Measurements from ENCODE around the gene MAP2K1. TPM values are rescaled to one million over a fixed set of nuclear protein-coding genes. Genes with fewer than 3 reads are reported as not detected.

MAP2K1 gene
- polyA plus RNA-seq, 1 of the 3 experiments (the other 2 are of a cell fraction): 21.8 TPM

- Histone ChIP-seq H3K9ac (no peak overlapping the region), H3K79me2 (ENCODE audit: insufficient read depth) (no peaks in the 10 kb centered on the region), H4K20me1 (ENCODE audit: insufficient read depth) (no peaks in the 10 kb centered on the region), H3K4me3 (ENCODE audit: low read depth in 2 of 2, low read length in 1 of 2) (no peak overlapping the region), H3K27me3 (ENCODE audit: insufficient read depth) (no peaks in the 10 kb centered on the region), H3F3A (replicated peaks; ENCODE audit: insufficient read depth) (no peaks in the 10 kb centered on the region), H3K4me2 (no peak overlapping the region), H3K27ac (ENCODE audit: low read depth in 2 of 2, low read length in 1 of 2) (no peak overlapping the region), H3K9me2 (no peaks in the 10 kb centered on the region), H3K4me1 (ENCODE audit: control insufficient read depth in 1 of 2, insufficient read depth in 2 of 2, low read depth in 1 of 2, low read length in 1 of 2) (peaks cover 0 to 9% of the 10 kb centered on the region in 2 experiments; a peak in 1 of 4 replicates), H3K36me3 (replicated peaks in 1 of 2; ENCODE audit: control insufficient read depth in 1 of 2, insufficient read depth in 2 of 2, low read length in 1 of 2) (no peaks in the 10 kb centered on the region), H3K9me3 (no peaks in the 10 kb centered on the region), H2AFZ (ENCODE audit: low read depth) (no peak overlapping the region)
- TF ChIP-seq CHD2 (IDR thresholded peaks at IDR 0.05; ENCODE audit: low read length, partially characterized antibody) (no peak), ELF1 (IDR thresholded peaks at IDR 0.05) (no peak), YY1 (IDR thresholded peaks at IDR 0.05; ENCODE audit: low read depth) (no peak), RXRA (IDR thresholded peaks at IDR 0.05; ENCODE audit: borderline replicate concordance, low read depth) (no peak), EZH2phosphoT487 (IDR thresholded peaks at IDR 0.05; ENCODE audit: borderline replicate concordance, low read depth) (no peak), TEAD4 (IDR thresholded peaks at IDR 0.05; ENCODE audit: borderline replicate concordance, insufficient read depth) (no peak), TAF1 (IDR thresholded peaks at IDR 0.05; ENCODE audit: borderline replicate concordance, low read depth, low read length) (no peak), FOXM1 (IDR thresholded peaks at IDR 0.05; ENCODE audit: low read depth) (no peak), EP300 (IDR thresholded peaks at IDR 0.05; ENCODE audit: borderline replicate concordance in 1 of 2, low read depth in 1 of 2, low read length in 1 of 2) (no peak), SIN3A (IDR thresholded peaks at IDR 0.05; ENCODE audit: borderline replicate concordance, low read depth, low read length) (no peak), POLR2AphosphoS5 (IDR thresholded peaks at IDR 0.05; ENCODE audit: low read depth, low read length) (no peak), REST (IDR thresholded peaks at IDR 0.05; ENCODE audit: low read depth, low read length) (no peak), NRF1 (IDR thresholded peaks at IDR 0.05; ENCODE audit: low read depth, low read length) (no peak), RCOR1 (IDR thresholded peaks at IDR 0.05; ENCODE audit: low read length) (no peak), GATA2 (CRISPR knock-in tag; IDR thresholded peaks at IDR 0.05) (no peak), PBX3 (IDR thresholded peaks at IDR 0.05) (no peak), JUND (IDR thresholded peaks at IDR 0.05) (no peak), GABPA (IDR thresholded peaks at IDR 0.05; ENCODE audit: low read depth) (no peak), MEF2A (IDR thresholded peaks at IDR 0.05; ENCODE audit: borderline replicate concordance, low read depth) (no peak)
- POLR2A ChIA-PET: no interaction called here
- WGBS (ENCODE audit: low lambda C conversion rate): 100% methylated on average over 2 of the region's 2 CpGs
- CTCF ChIA-PET: interaction anchor here (1.4 to 2.0 kb wide), 2 partner anchors 10 to 24 kb away, joined by 4 to 8 read pairs; no protein-coding TSS in a partner anchor
- DNase-seq: no peak
These were observed 87.4 kb downstream of the MAP2K1 start for GRCh38 chr15:66474135-66474534.

Measured in SK-N-SH (cell line).